A549 (cell line): ENCODE data around the gene SYTL2. TPM values are rescaled to one million over a fixed set of nuclear protein-coding genes. Genes with fewer than 3 reads are reported as not detected.

Experiments
- ATAC-seq, 2 experiments: fragments of 200-7000 bp in 1 of 2; fragments of >200 bp in 1 of 2; cut with Nextera tagmentation in 1 of 2; cut with Tn5 transposase in 1 of 2; 3 replicates each; pipeline versions ENCODE4 v1.8.0 to v1.9.1; 2018 to 2020; ENCODE audit warnings: mild to moderate bottlenecking in 1 of 2, moderate library complexity in 1 of 2
- CTCF ChIA-PET: fragments of 300-600 bp; sonication (Branson Sonifier 250); formaldehyde crosslinking; extraction: SDS; loops from one replicate; lab custom pipeline; 2021; ENCODE audit warnings: antibody characterized with exemption, inconsistent platforms; lab: Yijun Ruan, JAX
- POLR2A ChIA-PET: fragments of 350-600 bp; formaldehyde crosslinking; extraction: SDS; loops from one replicate; lab custom pipeline; 2021; ENCODE audit warnings: antibody characterized with exemption, inconsistent platforms; lab: Yijun Ruan, JAX
- DNase-seq, 2 experiments: peaks; one replicate each; pipeline versions ENCODE4 v3.0.0 to v3.0.0-alpha.2; 2011 to 2016; ENCODE audit warnings: low read depth in 1 of 2, low spot score in 1 of 2
- FAIRE-seq: peaks from 2 replicates; lab custom pipeline; 2011; peaks lifted over from hg19 to GRCh38; lab: Jason Lieb, UNC
- H3K27ac ChIP-seq, 2 experiments: fragments of >200 bp; sonication (Bioruptor Twin); formaldehyde crosslinking; 3 replicates each; pipeline ENCODE4 v1.5.1; 2016 to 2017
- H3K4me1 ChIP-seq: fragments of >200 bp; sonication (Bioruptor Twin); formaldehyde crosslinking; 3 replicates; pipeline ENCODE4 v1.6.1; 2016
- H3K4me2 ChIP-seq: fragments of >200 bp; sonication (Bioruptor Twin); formaldehyde crosslinking; 3 replicates; pipeline ENCODE4 v1.6.1; 2016
- H3K4me3 ChIP-seq: fragments of >200 bp; sonication (Bioruptor Twin); formaldehyde crosslinking; 3 replicates; pipeline ENCODE4 v1.5.1; 2016
- H3K9me3 ChIP-seq: fragments of >200 bp; sonication (Bioruptor Twin); formaldehyde crosslinking; 3 replicates; pipeline ENCODE4 v1.6.1; 2016
- BCL3 ChIP-seq: fragments of >200 bp; sonication (Bioruptor Twin); formaldehyde crosslinking; IDR thresholded peaks from 3 replicates; pipeline ENCODE4 v1.6.1; 2016
- CBX2 ChIP-seq: fragments of 200-600 bp; sonication (generic); IDR thresholded peaks from 2 replicates; pipeline ENCODE4 v1.6.1; 2016; ENCODE audit warnings: low read depth, mild to moderate bottlenecking, borderline replicate concordance
- CEBPB ChIP-seq, 2 experiments: fragments of >200 bp in 1 of 2; sonication (Bioruptor Twin) in 1 of 2; formaldehyde crosslinking in 1 of 2; IDR thresholded peaks; 2 replicates each; pipeline ENCODE4 v1.6.1; 2012 to 2016
- CHD2 ChIP-seq: fragments of 150-350 bp; IDR thresholded peaks from 2 replicates; pipeline ENCODE4 v1.6.1; 2014; ENCODE audit warnings: low read length; ENCODE audit not compliant: partially characterized antibody
- EHMT2 ChIP-seq: fragments of 200-600 bp; sonication (generic); IDR thresholded peaks from 2 replicates; pipeline ENCODE4 v1.6.1; 2016; ENCODE audit warnings: antibody characterized with exemption, low read depth, mild to moderate bottlenecking, moderate library complexity
- EP300 ChIP-seq, 2 experiments: fragments of >200 bp; sonication (Bioruptor Twin); formaldehyde crosslinking; IDR thresholded peaks; 2 replicates in 1 of 2; 3 replicates in 1 of 2; pipeline ENCODE4 v1.6.1; 2016 to 2017
- FOSL2 ChIP-seq, 2 experiments: fragments of 450-650 bp in 1 of 2; fragments of >200 bp in 1 of 2; sonication (Bioruptor Twin) in 1 of 2; formaldehyde crosslinking; IDR thresholded peaks; 2 replicates each; pipeline versions ENCODE4 v1.5.0 to v1.6.1; 2016 to 2020; ENCODE audit warnings: mild to moderate bottlenecking in 1 of 2, moderate library complexity in 1 of 2
- GATA3 ChIP-seq: IDR thresholded peaks from 2 replicates; pipeline ENCODE4 v1.6.1; 2012; ENCODE audit warnings: borderline replicate concordance
- HOXB13 ChIP-seq: fragments of 250-450 bp; sonication (Bioruptor Pico); IDR thresholded peaks from 2 replicates; pipeline ENCODE4 v1.5.0; 2020; ENCODE audit warnings: low read depth, mild to moderate bottlenecking, moderate library complexity
- JUN ChIP-seq, 2 experiments: fragments of >200 bp; sonication (Bioruptor Twin); formaldehyde crosslinking; IDR thresholded peaks; 2 replicates in 1 of 2; 3 replicates in 1 of 2; pipeline ENCODE4 v1.6.1; 2016 to 2017
- JUNB ChIP-seq: fragments of >200 bp; sonication (Bioruptor Twin); formaldehyde crosslinking; IDR thresholded peaks from 2 replicates; pipeline ENCODE4 v1.6.1; 2016
- KDM5A ChIP-seq: fragments of 200-600 bp; sonication (generic); IDR thresholded peaks from 2 replicates; pipeline ENCODE4 v1.6.1; 2016; ENCODE audit warnings: antibody characterized with exemption, mild to moderate bottlenecking
- MAFK ChIP-seq: fragments of 450-650 bp; IDR thresholded peaks from 2 replicates; pipeline ENCODE4 v1.6.1; 2014; ENCODE audit not compliant: partially characterized antibody
- MAX ChIP-seq: IDR thresholded peaks from 2 replicates; pipeline ENCODE4 v1.6.1; 2012
- MAZ ChIP-seq: fragments of 150-350 bp; IDR thresholded peaks from 2 replicates; pipeline ENCODE4 v1.6.1; 2014; ENCODE audit warnings: antibody characterized with exemption, low read depth, low read length, borderline replicate concordance
- PHF8 ChIP-seq: fragments of 200-600 bp; sonication (generic); IDR thresholded peaks from 2 replicates; pipeline ENCODE4 v1.6.1; 2016; ENCODE audit warnings: low read depth, mild to moderate bottlenecking, antibody characterized with exemption, moderate library complexity, borderline replicate concordance
- POLR2A ChIP-seq: IDR thresholded peaks from 2 replicates; pipeline ENCODE4 v1.6.1; 2012; ENCODE audit warnings: mild to moderate bottlenecking, low read length
- POLR2AphosphoS2 ChIP-seq: conservative IDR thresholded peaks from 2 replicates; pipeline ENCODE4 v1.6.1; 2012; ENCODE audit warnings: low read length, improper control_type of control experiment, inconsistent platforms
- RAD21 ChIP-seq, 2 experiments: fragments of >200 bp in 1 of 2; sonication (Bioruptor Twin) in 1 of 2; formaldehyde crosslinking in 1 of 2; IDR thresholded peaks in 1 of 2; conservative IDR thresholded peaks in 1 of 2; 2 replicates in 1 of 2; 3 replicates in 1 of 2; pipeline ENCODE4 v1.6.1; 2012 to 2018; ENCODE audit warnings: inconsistent platforms in 1 of 2
- RCOR1 ChIP-seq: fragments of 150-350 bp; IDR thresholded peaks from 2 replicates; pipeline ENCODE4 v1.6.1; 2014; ENCODE audit warnings: antibody characterized with exemption, low read length, low read depth
- RNF2 ChIP-seq: fragments of 200-600 bp; sonication (generic); IDR thresholded peaks from 2 replicates; pipeline ENCODE4 v1.6.1; 2016; ENCODE audit warnings: low read depth, mild to moderate bottlenecking, antibody characterized with exemption, moderate library complexity, borderline replicate concordance
- SMC3 ChIP-seq: fragments of >200 bp; sonication (Bioruptor Twin); formaldehyde crosslinking; IDR thresholded peaks from 3 replicates; pipeline ENCODE4 v1.6.1; 2018; ENCODE audit warnings: inconsistent platforms
- ZC3H11A ChIP-seq: fragments of 450-650 bp; IDR thresholded peaks from 2 replicates; pipeline ENCODE4 v1.6.1; 2014; ENCODE audit warnings: antibody characterized with exemption, mild to moderate bottlenecking
- ZSCAN20 ChIP-seq: fragments of 250-450 bp; sonication (Bioruptor Pico); IDR thresholded peaks from 2 replicates; pipeline ENCODE4 v1.8.0; 2022; ENCODE audit warnings: mild to moderate bottlenecking, moderate library complexity
- WGBS: methylation state at CpG from one replicate; pipeline ENCODE4 v1.1.6; 2017; ENCODE audit errors: missing lambda C conversion rate; 5-methylcytosine and 5-hydroxymethylcytosine counted together
- polyA plus RNA-seq, 4 experiments: library from polyadenylated mRNA; depleted of rRNA in 3 of 4; stranded (reverse); fragments of >200 nt; fragmentation: RNase III in 1 of 4; extraction: RNeasy Plus Mini Kit Qiagen cat#74134 plus additional on column Dnase treatment in 1 of 4; gene quantifications; 2 replicates in 3 of 4; 3 replicates in 1 of 4; pipeline ENCODE4 v1.2.3, GENCODE V29; 2011 to 2017

The SYTL2 gene
- polyA plus RNA-seq, 2 of the 4 experiments (the other 2 are of a cell fraction): 11.6 to 34.2 TPM

- POLR2A ChIA-PET: no interaction called here
- peak; percentile 56 for FAIRE-seq
- no peak for TF ChIP-seq POLR2AphosphoS2
- TF ChIP-seq, all 56 proteins: peak for 0
- no peak for DNase-seq
- Histone ChIP-seq H3K4me2 (peak overlapping the region; percentile 15; the same call in 2 of the 3 replicates), H3K9me3 (no peaks in the 10 kb centered on the region), H3K27ac (peak overlapping the region; percentile 72 to 96), H3K4me3 (no peak overlapping the region), H3K4me1 (peaks cover 73% of the 10 kb centered on the region)
- ATAC-seq: no peak
- CTCF ChIA-PET: interaction anchor here (0.8 to 1.8 kb wide), 3 partner anchors 18 to 71 kb away, joined by 3 to 9 read pairs (median 3); partner anchors contain the start of gene SYTL2
- WGBS: 80% methylated on average over 2 of the region's 2 CpGs
Observed at GRCh38 chr11:85791409-85791990, 19.4 kb downstream of the SYTL2 start.

- no peaks in the 10 kb centered on the region for H3K9me3 ChIP-seq
- whole genome bisulfite sequencing: 2% methylated on average over 3 of the region's 3 CpGs
- DNase-seq (peak; percentile 66 to 95), ATAC-seq (peak; percentile 98 to 99), FAIRE-seq (peak; percentile 93)
- TF ChIP-seq MAZ (no peak), CHD2 (no peak), GATA3 (peak; percentile 86), JUNB (peak; percentile 76), MAFK (no peak), ZC3H11A (no peak), CEBPB (IDR thresholded peaks at IDR 0.05) (peak; percentile 38 to 69; a peak in 3 of 4 replicates), ZSCAN20 (CRISPR knock-in tag) (no peak), RCOR1 (no peak), MAX (peak; percentile 72), JUN (IDR thresholded peaks at IDR 0.05) (peak; percentile 52 to 73; a peak in 2 of 5 replicates), HOXB13 (no peak), KDM5A (no peak), FOSL2 (IDR thresholded peaks at IDR 0.05) (0 out of 2 replicates have a peak, but pooled peaks have one; percentile 50), FOSL2 (CRISPR knock-in tag; IDR thresholded peaks at IDR 0.05) (peak; percentile 83), PHF8 (no peak), EP300 (IDR thresholded peaks at IDR 0.05) (peak; percentile 72 to 78; a peak in 4 of 5 replicates), SMC3 (peak; percentile 34; the same call in 1 of the 3 replicates), BCL3 (0 out of 3 replicates have a peak, but pooled peaks have one; percentile 26), RNF2 (no peak), POLR2A (no peak), CBX2 (no peak), RAD21 (conservative IDR thresholded peaks at IDR 0.05 in 1 of 2, IDR thresholded peaks at IDR 0.05 in 1 of 2) (peak; percentile 14 to 53; a peak in 3 of 5 replicates), EHMT2 (no peak)
- peak overlapping the region; percentile 86 to 96 for H3K27ac ChIP-seq
- ChIA-PET CTCF (interaction anchor here (1.0 to 1.5 kb wide), 6 partner anchors 10 to 42 kb away, joined by 3 to 6 read pairs (median 4); no protein-coding TSS in a partner anchor), POLR2A (interaction anchor here (0.8 to 1.2 kb wide), 4 partner anchors 9 to 69 kb away, joined by 3 to 7 read pairs (median 4); partner anchors contain the start of gene CCDC83)
- H3K4me3 ChIP-seq: peak overlapping the region; percentile 3; the same call in 1 of the 3 replicates
- H3K4me2 ChIP-seq: peak overlapping the region; percentile 80
- peaks cover 53% of the 10 kb centered on the region for H3K4me1 ChIP-seq
Observed at GRCh38 chr11:85787809-85788760, 22.9 kb downstream of the SYTL2 start.
